OCI-LY3 (cell line): ENCODE measurements around the gene CSNK1G3.

ENCODE experiments used
- H2AFZ ChIP-seq: fragments of 200-600, 300-600 bp; shearing (Covaris generic); 2 replicates; pipeline ENCODE4 v1.6.0; 2014; ENCODE audit warnings: antibody characterized with exemption, low read depth, low read length
- H3K27ac ChIP-seq: fragments of 200-600, 300-600 bp; sonication (generic); 2 replicates; pipeline ENCODE4 v1.5.1; 2014; ENCODE audit warnings: mild to moderate bottlenecking, low read length, moderate library complexity, mixed read lengths
- H3K27me3 ChIP-seq: fragments of 200-600, 300-600 bp; sonication (generic); 2 replicates; pipeline ENCODE4 v1.6.1; 2014; ENCODE audit warnings: low read depth, low read length, mixed read lengths
- H3K36me3 ChIP-seq: fragments of 200-600, 300-600 bp; sonication (generic); replicated peaks from 2 replicates; pipeline ENCODE3; 2014; ENCODE audit warnings: low read depth, low read length, mixed read lengths
- H3K4me1 ChIP-seq: fragments of 300-600, 200-600 bp; sonication (generic); 2 replicates; pipeline ENCODE4 v1.6.1; 2014; ENCODE audit warnings: low read length, mixed read lengths
- H3K4me2 ChIP-seq: fragments of 200-600, 300-600 bp; sonication (generic); 2 replicates; pipeline ENCODE4 v1.6.1; 2014; ENCODE audit warnings: low read length, mixed read lengths
- H3K4me3 ChIP-seq: fragments of 300-600, 200-600 bp; sonication (generic); 2 replicates; pipeline ENCODE4 v1.5.1; 2014; ENCODE audit warnings: antibody characterized with exemption, mild to moderate bottlenecking, low read length, moderate library complexity
- H3K79me2 ChIP-seq: fragments of 300-600, 200-600 bp; shearing (Covaris generic); 2 replicates; pipeline ENCODE4 v1.6.1; 2014; ENCODE audit warnings: mild to moderate bottlenecking, low read length, mixed read lengths
- H3K9ac ChIP-seq: fragments of 300-600, 200-600 bp; shearing (Covaris generic); 2 replicates; pipeline ENCODE4 v1.6.0; 2014; ENCODE audit warnings: mild to moderate bottlenecking, low read length, moderate library complexity
- H3K9me3 ChIP-seq: fragments of 200-600, 300-600 bp; shearing (Covaris generic); 2 replicates; pipeline ENCODE4 v1.6.1; 2014; ENCODE audit warnings: low read length, mixed read lengths; ENCODE audit not compliant: insufficient read depth
- H4K20me1 ChIP-seq: fragments of 200-600, 300-600 bp; sonication (generic); 2 replicates; pipeline ENCODE4 v1.6.1; 2016; ENCODE audit warnings: low read length, mixed read lengths; ENCODE audit not compliant: insufficient read depth
- EZH2phosphoT487 ChIP-seq: fragments of 200-600 bp; shearing (Covaris generic); IDR thresholded peaks from 2 replicates; pipeline ENCODE4 v1.6.1; 2018; ENCODE audit warnings: antibody characterized with exemption, mixed run types, low read depth
- TF ChIP-seq, protein P1 (sequence below): fragments of 200-600, 300-600 bp; sonication (generic); IDR thresholded peaks from 2 replicates; pipeline ENCODE4 v1.5.1; 2014; ENCODE audit warnings: antibody characterized with exemption, low read length, low read depth

CSNK1G3 gene

GRCh38 chr5:123585871-123586270 lies 73.9 kb downstream of the CSNK1G3 start:
- Histone ChIP-seq H3K4me3 (no peak overlapping the region), H4K20me1 (no peaks in the 10 kb centered on the region), H3K27ac (no peak overlapping the region), H3K36me3 (peaks cover 2% of the 10 kb centered on the region), H3K79me2 (no peaks in the 10 kb centered on the region), H3K9me3 (no peaks in the 10 kb centered on the region), H3K4me1 (no peaks in the 10 kb centered on the region), H2AFZ (no peak overlapping the region), H3K4me2 (no peak overlapping the region), H3K27me3 (no peaks in the 10 kb centered on the region), H3K9ac (no peak overlapping the region)
- no peak for TF ChIP-seq EZH2phosphoT487
- TF ChIP-seq, protein P1, sequence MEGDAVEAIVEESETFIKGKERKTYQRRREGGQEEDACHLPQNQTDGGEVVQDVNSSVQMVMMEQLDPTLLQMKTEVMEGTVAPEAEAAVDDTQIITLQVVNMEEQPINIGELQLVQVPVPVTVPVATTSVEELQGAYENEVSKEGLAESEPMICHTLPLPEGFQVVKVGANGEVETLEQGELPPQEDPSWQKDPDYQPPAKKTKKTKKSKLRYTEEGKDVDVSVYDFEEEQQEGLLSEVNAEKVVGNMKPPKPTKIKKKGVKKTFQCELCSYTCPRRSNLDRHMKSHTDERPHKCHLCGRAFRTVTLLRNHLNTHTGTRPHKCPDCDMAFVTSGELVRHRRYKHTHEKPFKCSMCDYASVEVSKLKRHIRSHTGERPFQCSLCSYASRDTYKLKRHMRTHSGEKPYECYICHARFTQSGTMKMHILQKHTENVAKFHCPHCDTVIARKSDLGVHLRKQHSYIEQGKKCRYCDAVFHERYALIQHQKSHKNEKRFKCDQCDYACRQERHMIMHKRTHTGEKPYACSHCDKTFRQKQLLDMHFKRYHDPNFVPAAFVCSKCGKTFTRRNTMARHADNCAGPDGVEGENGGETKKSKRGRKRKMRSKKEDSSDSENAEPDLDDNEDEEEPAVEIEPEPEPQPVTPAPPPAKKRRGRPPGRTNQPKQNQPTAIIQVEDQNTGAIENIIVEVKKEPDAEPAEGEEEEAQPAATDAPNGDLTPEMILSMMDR = no peak

DNA sequence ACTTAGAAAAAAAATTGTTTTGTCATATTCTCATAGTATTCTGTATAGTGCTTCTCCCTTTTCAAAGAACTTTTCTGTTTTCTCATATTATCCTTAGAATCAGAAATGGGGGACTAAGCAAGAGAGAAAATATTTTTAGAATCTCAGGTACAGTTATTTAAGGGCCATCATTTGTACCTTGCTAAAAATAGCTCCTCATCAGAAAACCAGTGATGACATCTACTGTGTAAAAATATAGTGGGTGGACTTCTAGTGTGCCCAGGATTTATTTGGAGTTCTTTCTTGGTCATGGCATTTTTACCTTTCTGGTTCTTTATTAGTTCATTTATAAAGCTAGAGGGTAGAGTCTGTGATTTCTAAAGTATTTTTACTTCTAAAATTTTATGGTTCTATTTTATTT lies 82.5 kb downstream of the CSNK1G3 start:
- no peak for TF ChIP-seq EZH2phosphoT487
- TF ChIP-seq, protein P1 = no peak
- H4K20me1 ChIP-seq = no peaks in the 10 kb centered on the region
- no peak overlapping the region for H3K4me3 ChIP-seq
- peaks cover 28% of the 10 kb centered on the region for H3K4me1 ChIP-seq
- H3K79me2 ChIP-seq = no peaks in the 10 kb centered on the region; the same call in 1 of the 2 replicates
- no peak overlapping the region for H3K27ac ChIP-seq
- no peak overlapping the region for H3K4me2 ChIP-seq
- H2AFZ ChIP-seq = no peak overlapping the region
- H3K27me3 ChIP-seq = no peaks in the 10 kb centered on the region
- H3K36me3 ChIP-seq = peaks cover 12% of the 10 kb centered on the region
- H3K9ac ChIP-seq = no peak overlapping the region
- no peaks in the 10 kb centered on the region for H3K9me3 ChIP-seq

DNA sequence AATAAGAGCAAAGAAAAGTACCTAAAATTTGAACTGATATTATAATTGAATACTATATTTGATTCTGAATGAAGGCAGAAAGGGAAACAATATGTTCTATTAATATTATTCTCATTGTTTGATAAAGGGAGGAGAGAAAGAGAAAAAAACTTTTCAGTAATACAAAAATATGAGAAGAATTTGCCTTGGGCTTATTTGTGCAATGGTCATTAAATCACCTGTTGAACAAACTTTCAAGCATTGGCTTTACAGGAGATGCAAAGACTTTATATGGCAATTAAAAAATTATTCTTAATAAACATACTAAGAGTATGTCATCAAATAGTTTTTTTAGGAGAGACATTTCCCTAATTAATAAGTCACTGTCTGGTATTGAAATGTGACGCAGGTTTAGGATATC lies 85.0 kb downstream of the CSNK1G3 start:
- H3K4me2 ChIP-seq = peak overlapping the region; percentile 80
- H3K36me3 ChIP-seq = peaks cover 14% of the 10 kb centered on the region
- no peaks in the 10 kb centered on the region; the same call in 1 of the 2 replicates for H3K79me2 ChIP-seq
- no peaks in the 10 kb centered on the region for H4K20me1 ChIP-seq
- TF ChIP-seq, protein P1 = no peak
- TF ChIP-seq EZH2phosphoT487 = no peak
- no peaks in the 10 kb centered on the region for H3K9me3 ChIP-seq
- peak overlapping the region; percentile 54; the same call in 1 of the 2 replicates for H3K9ac ChIP-seq
- no peak overlapping the region for H3K4me3 ChIP-seq
- peak overlapping the region; percentile 94 for H3K27ac ChIP-seq
- H2AFZ ChIP-seq = no peak overlapping the region
- no peaks in the 10 kb centered on the region for H3K27me3 ChIP-seq
- peaks cover 32% of the 10 kb centered on the region for H3K4me1 ChIP-seq

GRCh38 chr5:123598028-123598689 lies 86.2 kb downstream of the CSNK1G3 start:
- Histone ChIP-seq H3K4me3 (peak overlapping the region; percentile 54), H3K9ac (peak overlapping the region; percentile 56), H3K4me2 (peak overlapping the region; percentile 80), H3K9me3 (no peaks in the 10 kb centered on the region), H4K20me1 (no peaks in the 10 kb centered on the region), H3K27me3 (no peaks in the 10 kb centered on the region), H3K4me1 (peaks cover 32% of the 10 kb centered on the region), H2AFZ (no peak overlapping the region), H3K27ac (peak overlapping the region; percentile 94), H3K36me3 (peaks cover 18% of the 10 kb centered on the region), H3K79me2 (no peaks in the 10 kb centered on the region; the same call in 1 of the 2 replicates)
- TF ChIP-seq EZH2phosphoT487 = no peak
